HepG2 (cell line): ENCODE results near the gene CCDC106. TPM values are rescaled to one million over a fixed set of nuclear protein-coding genes. Genes with fewer than 3 reads are reported as not detected.
A peak's percentile ranks its signal among the peaks of the same experiment; 100 is the strongest.

Experiments used
- HOXD1 ChIP-seq: sonication (generic); formaldehyde crosslinking; IDR thresholded peaks from 2 replicates; pipeline ENCODE4 v1.5.0; 2020; ENCODE audit warnings: missing genetic modification reagents
- MEIS1 ChIP-seq: sonication (generic); formaldehyde crosslinking; IDR thresholded peaks from 2 replicates; pipeline ENCODE4 v1.9.0; 2021; ENCODE audit warnings: mild to moderate bottlenecking, missing genetic modification reagents, moderate library complexity, borderline replicate concordance
- NBN ChIP-seq: fragments of 450-650 bp; conservative IDR thresholded peaks from 2 replicates; pipeline ENCODE4 v1.6.1; 2017
- NFYB ChIP-seq: sonication (generic); formaldehyde crosslinking; IDR thresholded peaks from 2 replicates; pipeline ENCODE4 v1.4.0; 2020; ENCODE audit warnings: missing genetic modification reagents
- NR2F2 ChIP-seq: IDR thresholded peaks from 2 replicates; pipeline ENCODE4 v1.6.1; 2012; ENCODE audit warnings: low read depth, inconsistent platforms, borderline replicate concordance
- SAP130 ChIP-seq: IDR thresholded peaks from 2 replicates; pipeline ENCODE4 v1.6.1; 2016; ENCODE audit warnings: low read depth
- SATB2 ChIP-seq: sonication (generic); formaldehyde crosslinking; IDR thresholded peaks from 2 replicates; pipeline ENCODE4 v1.5.0; 2020; ENCODE audit warnings: missing genetic modification reagents
- SMAD3 ChIP-seq: sonication (generic); formaldehyde crosslinking; IDR thresholded peaks from 2 replicates; pipeline ENCODE4 v1.4.0; 2020; ENCODE audit warnings: missing genetic modification reagents
- SMARCC2 ChIP-seq: fragments of 450-650 bp; IDR thresholded peaks from 2 replicates; pipeline ENCODE4 v1.6.1; 2017; ENCODE audit warnings: antibody characterized with exemption, mild to moderate bottlenecking
- SOX5 ChIP-seq: IDR thresholded peaks from 2 replicates; pipeline ENCODE4 v1.6.1; 2016; ENCODE audit warnings: borderline replicate concordance
- SP1 ChIP-seq, 2 experiments: fragments of 450-650 bp in 1 of 2; sonication (generic) in 1 of 2; formaldehyde crosslinking in 1 of 2; IDR thresholded peaks; 2 replicates each; pipeline versions ENCODE4 v1.4.0 to v1.6.1; 2016 to 2020; ENCODE audit warnings: missing genetic modification reagents in 1 of 2
- ZBTB1 ChIP-seq: sonication (generic); formaldehyde crosslinking; IDR thresholded peaks from 2 replicates; pipeline ENCODE4 v1.4.0; 2020; ENCODE audit warnings: missing genetic modification reagents, borderline replicate concordance
- ZBTB42 ChIP-seq: sonication (generic); formaldehyde crosslinking; IDR thresholded peaks from 2 replicates; pipeline ENCODE4 v1.5.0; 2020; ENCODE audit warnings: mild to moderate bottlenecking, missing genetic modification reagents
- ZFP90 ChIP-seq: sonication (generic); formaldehyde crosslinking; IDR thresholded peaks from 2 replicates; pipeline ENCODE4 v1.8.0; 2022; ENCODE audit warnings: missing genetic modification reagents, mild to moderate bottlenecking, inconsistent platforms, borderline replicate concordance
- ZIK1 ChIP-seq: sonication (generic); formaldehyde crosslinking; IDR thresholded peaks from 2 replicates; pipeline ENCODE4 v1.5.0; 2020; ENCODE audit warnings: mild to moderate bottlenecking, low read depth, missing genetic modification reagents, borderline replicate concordance
- ZNF326 ChIP-seq: sonication (generic); formaldehyde crosslinking; IDR thresholded peaks from 2 replicates; pipeline ENCODE4 v1.4.0; 2020; ENCODE audit warnings: missing genetic modification reagents, borderline replicate concordance
- ZNF337 ChIP-seq: sonication (generic); formaldehyde crosslinking; IDR thresholded peaks from 2 replicates; pipeline ENCODE4 v1.5.1; 2020; ENCODE audit warnings: missing genetic modification reagents, low read depth, mild to moderate bottlenecking, borderline replicate concordance
- ZNF34 ChIP-seq: sonication (generic); formaldehyde crosslinking; IDR thresholded peaks from 2 replicates; pipeline ENCODE4 v1.4.0; 2020; ENCODE audit warnings: mild to moderate bottlenecking, missing genetic modification reagents, borderline replicate concordance
- ZNF44 ChIP-seq: sonication (generic); formaldehyde crosslinking; IDR thresholded peaks from 2 replicates; pipeline ENCODE4 v1.5.1; 2020; ENCODE audit warnings: mild to moderate bottlenecking, missing genetic modification reagents
- ZNF552 ChIP-seq: sonication (generic); formaldehyde crosslinking; IDR thresholded peaks from 2 replicates; pipeline ENCODE4 v1.9.0; 2022; ENCODE audit warnings: missing genetic modification reagents, mild to moderate bottlenecking, borderline replicate concordance
- ZNF775 ChIP-seq: sonication (generic); formaldehyde crosslinking; IDR thresholded peaks from 2 replicates; pipeline ENCODE4 v1.4.0; 2020; ENCODE audit warnings: missing genetic modification reagents, mild to moderate bottlenecking, moderate library complexity, borderline replicate concordance
- ZSCAN22 ChIP-seq: sonication (generic); formaldehyde crosslinking; IDR thresholded peaks from 2 replicates; pipeline ENCODE4 v1.4.0; 2020; ENCODE audit warnings: mild to moderate bottlenecking, missing genetic modification reagents
- polyA plus RNA-seq, 8 experiments: library from polyadenylated mRNA; depleted of rRNA in 3 of 8; stranded (reverse) in 7 of 8; unstranded in 1 of 8; fragments of >200 nt; fragmentation: Illumina TruSeq in 4 of 8; extraction: Trizol in 4 of 8; gene quantifications; 2 replicates each; pipeline versions ENCODE4 v1.2.1 to v1.2.3, GENCODE V29; 2011 to 2016; ENCODE audit warnings: low read depth in 4 of 8, missing spikeins in 1 of 8, mixed read lengths in 1 of 8; ENCODE audit not compliant: insufficient read depth in 1 of 8
- total RNA-seq, 5 experiments: library from RNA; depleted of rRNA; stranded (reverse); fragments of >200 nt; fragmentation: Illumina TruSeq; extraction: Trizol; gene quantifications; 2 replicates each; pipeline ENCODE4 v1.2.3, GENCODE V29; 2016; ENCODE audit warnings: low read depth in 1 of 5
- TF ChIP-seq, protein P1 (sequence below): sonication (generic); formaldehyde crosslinking; IDR thresholded peaks from 2 replicates; pipeline ENCODE4 v1.5.0; 2020; ENCODE audit warnings: missing genetic modification reagents
- TF ChIP-seq, protein P2 (sequence below): sonication (generic); formaldehyde crosslinking; conservative IDR thresholded peaks from 2 replicates; pipeline ENCODE4 v1.8.1; 2023; ENCODE audit warnings: missing genetic modification reagents
- TF ChIP-seq, protein P3 (sequence below): sonication (generic); formaldehyde crosslinking; IDR thresholded peaks from 2 replicates; pipeline ENCODE4 v1.5.0; 2020; ENCODE audit warnings: missing genetic modification reagents
- TF ChIP-seq, protein P4 (sequence below): sonication (generic); formaldehyde crosslinking; IDR thresholded peaks from 2 replicates; pipeline ENCODE4 v1.5.0; 2020; ENCODE audit warnings: missing genetic modification reagents

The CCDC106 gene
- total and polyA plus RNA-seq, 2 of the 13 experiments (the other 11 are each of a cell fraction or from before 2014, with no cell fraction given): 4.7 to 8.8 TPM

DNA sequence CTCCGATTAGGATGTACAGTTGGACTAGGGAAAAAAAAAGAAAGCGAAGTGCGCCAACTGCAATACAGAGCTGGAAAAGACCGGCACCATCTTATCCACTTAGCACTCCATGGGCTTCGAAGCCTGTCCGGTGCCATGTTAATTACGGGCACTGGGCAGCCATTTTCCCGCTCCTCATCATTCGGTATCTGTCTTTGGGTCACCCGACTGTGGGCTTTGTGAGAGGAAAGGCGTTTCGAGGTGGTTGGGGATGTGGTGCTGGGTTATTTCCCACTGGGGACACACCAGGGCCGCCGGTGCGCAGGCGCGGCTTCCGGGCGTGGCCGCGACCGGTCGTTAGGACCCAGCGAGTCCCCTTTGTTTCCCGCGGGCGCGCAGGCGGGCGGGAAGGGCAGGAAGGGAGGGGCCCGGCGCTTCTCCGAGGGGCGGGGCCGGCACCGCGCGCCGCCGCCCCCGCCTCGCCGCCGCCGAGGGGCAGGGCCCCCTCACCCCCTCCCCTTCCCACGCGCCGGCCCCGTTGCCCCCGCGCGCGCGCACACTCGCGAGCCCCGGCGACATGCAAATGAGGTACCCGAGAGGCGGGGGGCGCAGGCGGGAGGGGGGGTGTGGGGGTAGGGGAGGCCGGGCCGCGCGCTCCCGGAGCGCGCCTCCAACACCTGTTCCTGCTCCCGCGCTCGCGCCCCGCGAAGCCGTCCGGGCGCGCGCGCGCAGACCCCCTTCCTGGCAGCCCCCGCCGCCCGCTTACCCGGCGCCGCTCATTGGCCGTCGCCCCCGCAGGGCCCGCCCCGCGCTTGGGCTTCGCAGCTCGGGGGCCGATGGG is 48.0 kb upstream of the CCDC106 start, which contains the start of gene ZNF524 (continued):
- TF ChIP-seq NFYB (CRISPR knock-in tag) (peak; percentile 67), ZNF337 (CRISPR knock-in tag) (no peak), NBN (no peak), ZNF44 (0 out of 2 replicates have a peak, but pooled peaks have one; percentile 71), ZSCAN22 (no peak), HOXD1 (CRISPR knock-in tag) (no peak), SATB2 (CRISPR knock-in tag) (no peak), ZNF552 (CRISPR knock-in tag) (no peak), ZNF326 (CRISPR knock-in tag) (no peak), ZBTB42 (CRISPR knock-in tag) (no peak), ZFP90 (CRISPR knock-in tag) (peak; percentile 10; the same call in 1 of the 2 replicates), SOX5 (CRISPR knock-in tag) (peak; percentile 40; the same call in 1 of the 2 replicates), ZBTB1 (CRISPR knock-in tag) (no peak), SAP130 (CRISPR knock-in tag) (peak; percentile 9; the same call in 1 of the 2 replicates), SMAD3 (peak; percentile 32; the same call in 1 of the 2 replicates), NR2F2 (peak; percentile 20; the same call in 1 of the 2 replicates), MEIS1 (0 out of 2 replicates have a peak, but pooled peaks have one; percentile 6), SP1 (IDR thresholded peaks at IDR 0.05) (no peak), SP1 (CRISPR knock-in tag; IDR thresholded peaks at IDR 0.05) (peak; percentile 75), ZNF34 (CRISPR knock-in tag) (0 out of 2 replicates have a peak, but pooled peaks have one; percentile 4), ZIK1 (no peak), ZNF775 (CRISPR knock-in tag) (no peak), SMARCC2 (no peak)
- TF ChIP-seq, protein P1, sequence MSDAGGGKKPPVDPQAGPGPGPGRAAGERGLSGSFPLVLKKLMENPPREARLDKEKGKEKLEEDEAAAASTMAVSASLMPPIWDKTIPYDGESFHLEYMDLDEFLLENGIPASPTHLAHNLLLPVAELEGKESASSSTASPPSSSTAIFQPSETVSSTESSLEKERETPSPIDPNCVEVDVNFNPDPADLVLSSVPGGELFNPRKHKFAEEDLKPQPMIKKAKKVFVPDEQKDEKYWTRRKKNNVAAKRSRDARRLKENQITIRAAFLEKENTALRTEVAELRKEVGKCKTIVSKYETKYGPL (CRISPR knock-in tag): no peak
- TF ChIP-seq, protein P2, sequence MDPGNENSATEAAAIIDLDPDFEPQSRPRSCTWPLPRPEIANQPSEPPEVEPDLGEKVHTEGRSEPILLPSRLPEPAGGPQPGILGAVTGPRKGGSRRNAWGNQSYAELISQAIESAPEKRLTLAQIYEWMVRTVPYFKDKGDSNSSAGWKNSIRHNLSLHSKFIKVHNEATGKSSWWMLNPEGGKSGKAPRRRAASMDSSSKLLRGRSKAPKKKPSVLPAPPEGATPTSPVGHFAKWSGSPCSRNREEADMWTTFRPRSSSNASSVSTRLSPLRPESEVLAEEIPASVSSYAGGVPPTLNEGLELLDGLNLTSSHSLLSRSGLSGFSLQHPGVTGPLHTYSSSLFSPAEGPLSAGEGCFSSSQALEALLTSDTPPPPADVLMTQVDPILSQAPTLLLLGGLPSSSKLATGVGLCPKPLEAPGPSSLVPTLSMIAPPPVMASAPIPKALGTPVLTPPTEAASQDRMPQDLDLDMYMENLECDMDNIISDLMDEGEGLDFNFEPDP (CRISPR knock-in tag): no peak
- TF ChIP-seq, protein P3, sequence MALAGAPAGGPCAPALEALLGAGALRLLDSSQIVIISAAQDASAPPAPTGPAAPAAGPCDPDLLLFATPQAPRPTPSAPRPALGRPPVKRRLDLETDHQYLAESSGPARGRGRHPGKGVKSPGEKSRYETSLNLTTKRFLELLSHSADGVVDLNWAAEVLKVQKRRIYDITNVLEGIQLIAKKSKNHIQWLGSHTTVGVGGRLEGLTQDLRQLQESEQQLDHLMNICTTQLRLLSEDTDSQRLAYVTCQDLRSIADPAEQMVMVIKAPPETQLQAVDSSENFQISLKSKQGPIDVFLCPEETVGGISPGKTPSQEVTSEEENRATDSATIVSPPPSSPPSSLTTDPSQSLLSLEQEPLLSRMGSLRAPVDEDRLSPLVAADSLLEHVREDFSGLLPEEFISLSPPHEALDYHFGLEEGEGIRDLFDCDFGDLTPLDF (CRISPR knock-in tag): peak; percentile 93
- TF ChIP-seq, protein P4, sequence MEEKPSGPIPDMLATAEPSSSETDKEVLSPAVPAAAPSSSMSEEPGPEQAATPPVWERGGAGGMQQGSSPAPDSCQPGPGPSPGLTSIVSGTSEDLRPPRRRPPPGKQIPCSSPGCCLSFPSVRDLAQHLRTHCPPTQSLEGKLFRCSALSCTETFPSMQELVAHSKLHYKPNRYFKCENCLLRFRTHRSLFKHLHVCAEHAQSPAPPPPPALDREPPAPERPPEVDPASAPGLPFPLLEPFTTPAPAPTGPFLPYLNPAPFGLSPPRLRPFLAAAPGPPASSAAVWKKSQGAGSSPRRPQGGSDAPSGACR (CRISPR knock-in tag): no peak
